IMR-90 (cell line): ENCODE data around the gene UBE2K.

ENCODE experiments used
- CEBPB ChIP-seq: IDR thresholded peaks from 2 replicates; pipeline ENCODE4 v1.6.1; 2012; ENCODE audit warnings: low read depth, low read length, improper control_type of control experiment
- MAZ ChIP-seq: IDR thresholded peaks from 2 replicates; pipeline ENCODE4 v1.6.1; 2012; ENCODE audit warnings: low read depth, mild to moderate bottlenecking, low read length, improper control_type of control experiment, moderate library complexity, borderline replicate concordance
- POLR2A ChIP-seq: IDR thresholded peaks from 2 replicates; pipeline ENCODE4 v1.6.1; 2012; ENCODE audit warnings: mild to moderate bottlenecking, low read depth, low read length
- RAD21 ChIP-seq: IDR thresholded peaks from 2 replicates; pipeline ENCODE4 v1.6.1; 2012; ENCODE audit warnings: low read length, improper control_type of control experiment
- RCOR1 ChIP-seq: IDR thresholded peaks from 2 replicates; pipeline ENCODE4 v1.6.1; 2012; ENCODE audit warnings: mild to moderate bottlenecking, low read length, improper control_type of control experiment; ENCODE audit not compliant: insufficient replicate concordance
- RFX5 ChIP-seq: IDR thresholded peaks from 2 replicates; pipeline ENCODE4 v1.8.0; 2012; ENCODE audit warnings: low read depth, mild to moderate bottlenecking, low read length, moderate library complexity
- TF ChIP-seq, protein P1 (sequence below): conservative IDR thresholded peaks from 2 replicates; pipeline ENCODE4 v1.5.1; 2012; ENCODE audit warnings: mild to moderate bottlenecking, low read depth, low read length, improper control_type of control experiment

DNA sequence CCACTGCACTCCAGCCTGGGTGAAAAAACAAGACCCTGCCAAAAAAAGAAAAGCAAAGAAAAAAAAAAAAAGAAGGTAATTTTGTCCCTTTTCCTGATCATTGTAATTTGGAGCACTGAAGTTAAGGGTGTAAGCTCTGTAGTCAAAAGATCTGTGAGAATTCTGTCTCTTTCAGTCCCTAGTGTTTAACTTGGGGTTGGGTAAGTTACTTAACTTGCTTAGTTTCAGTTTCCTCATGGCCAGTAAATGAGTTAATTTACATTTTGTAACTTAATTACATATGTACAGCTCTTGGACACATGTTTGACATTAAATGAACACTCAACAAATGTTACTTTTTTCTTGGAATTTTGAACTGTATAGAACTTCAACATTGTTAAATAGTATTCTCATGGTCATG lies 10.9 kb upstream of the UBE2K start:
- TF ChIP-seq, protein P1, sequence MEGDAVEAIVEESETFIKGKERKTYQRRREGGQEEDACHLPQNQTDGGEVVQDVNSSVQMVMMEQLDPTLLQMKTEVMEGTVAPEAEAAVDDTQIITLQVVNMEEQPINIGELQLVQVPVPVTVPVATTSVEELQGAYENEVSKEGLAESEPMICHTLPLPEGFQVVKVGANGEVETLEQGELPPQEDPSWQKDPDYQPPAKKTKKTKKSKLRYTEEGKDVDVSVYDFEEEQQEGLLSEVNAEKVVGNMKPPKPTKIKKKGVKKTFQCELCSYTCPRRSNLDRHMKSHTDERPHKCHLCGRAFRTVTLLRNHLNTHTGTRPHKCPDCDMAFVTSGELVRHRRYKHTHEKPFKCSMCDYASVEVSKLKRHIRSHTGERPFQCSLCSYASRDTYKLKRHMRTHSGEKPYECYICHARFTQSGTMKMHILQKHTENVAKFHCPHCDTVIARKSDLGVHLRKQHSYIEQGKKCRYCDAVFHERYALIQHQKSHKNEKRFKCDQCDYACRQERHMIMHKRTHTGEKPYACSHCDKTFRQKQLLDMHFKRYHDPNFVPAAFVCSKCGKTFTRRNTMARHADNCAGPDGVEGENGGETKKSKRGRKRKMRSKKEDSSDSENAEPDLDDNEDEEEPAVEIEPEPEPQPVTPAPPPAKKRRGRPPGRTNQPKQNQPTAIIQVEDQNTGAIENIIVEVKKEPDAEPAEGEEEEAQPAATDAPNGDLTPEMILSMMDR = no peak
- TF ChIP-seq RAD21 (no peak), RCOR1 (no peak), POLR2A (no peak), RFX5 (no peak), CEBPB (no peak), MAZ (no peak)
